NCI-H524 (cell line): Measurements from ENCODE around the gene TFB2M.

Experiments
- DNase-seq, 2 experiments: peaks; one replicate each; lab custom pipeline; 2025; lab: John Stamatoyannopoulos, UW

TFB2M gene

GRCh38 chr1:246513041-246513440, 53.0 kb downstream of the TFB2M start:
- DNase-seq = no peak

GRCh38 chr1:246512635-246513034, 53.4 kb downstream of the TFB2M start:
- DNase-seq = no peak

GRCh38 chr1:246512230-246512629, 53.8 kb downstream of the TFB2M start:
- DNase-seq = no peak

- DNase-seq = no peak
These were observed 54.9 kb downstream of the TFB2M start for GRCh38 chr1:246511203-246511602.

- no peak for DNase-seq
These were observed 55.7 kb downstream of the TFB2M start for GRCh38 chr1:246510147-246511030.

- peak in 1 of 2 experiments; percentile 10 for DNase-seq
These were observed 57.0 kb downstream of the TFB2M start for GRCh38 chr1:246508897-246509688.

- peak; percentile 83 to 90 for DNase-seq
These were observed 59.2 kb downstream of the TFB2M start, which contains the start of gene SMYD3 for GRCh38 chr1:246506674-246507481. TSS of gene SMYD3 (minus strand) at chr1:246507279.

- DNase-seq = no peak
These were observed 59.7 kb downstream of the TFB2M start for GRCh38 chr1:246506367-246506673.

- no peak for DNase-seq
These were observed 62.7 kb downstream of the TFB2M start for GRCh38 chr1:246503341-246503740.

- peak; percentile 23 to 77 for DNase-seq
These were observed 68.6 kb downstream of the TFB2M start for GRCh38 chr1:246497331-246497915.

GRCh38 chr1:246492611-246493245, 73.3 kb downstream of the TFB2M start:
- DNase-seq = peak; percentile 32 to 72

- DNase-seq = no peak
These were observed 74.5 kb downstream of the TFB2M start for GRCh38 chr1:246491551-246492053.
